Peyer's patch (tissue), 4 donors: ENCODE data around the gene USP17L15.
"Not testable (repeated sequence)": the region's sequence is repeated elsewhere in the genome, so short reads cannot be mapped to it uniquely, and the experiment has no call there.

Source experiments
- POLR2A ChIP-seq, 2 donors: fragments of 450-650 bp; IDR thresholded peaks; one replicate each; pipeline ENCODE4 v1.5.1; 2017; ENCODE audit warnings: antibody characterized with exemption in 2 of 2, mild to moderate bottlenecking in 2 of 2, moderate library complexity in 2 of 2
- TF ChIP-seq, protein P1 (sequence below), 6 experiments: fragments of 450-650 bp in 4 of 6; fragments of 200-600 bp in 2 of 6; sonication (generic) in 1 of 6; IDR thresholded peaks; one replicate each; pipeline ENCODE4 v1.5.1; 2017 to 2019; ENCODE audit warnings: antibody characterized with exemption in 6 of 6, mild to moderate bottlenecking in 3 of 6, moderate library complexity in 1 of 6

- TF ChIP-seq, protein P1, sequence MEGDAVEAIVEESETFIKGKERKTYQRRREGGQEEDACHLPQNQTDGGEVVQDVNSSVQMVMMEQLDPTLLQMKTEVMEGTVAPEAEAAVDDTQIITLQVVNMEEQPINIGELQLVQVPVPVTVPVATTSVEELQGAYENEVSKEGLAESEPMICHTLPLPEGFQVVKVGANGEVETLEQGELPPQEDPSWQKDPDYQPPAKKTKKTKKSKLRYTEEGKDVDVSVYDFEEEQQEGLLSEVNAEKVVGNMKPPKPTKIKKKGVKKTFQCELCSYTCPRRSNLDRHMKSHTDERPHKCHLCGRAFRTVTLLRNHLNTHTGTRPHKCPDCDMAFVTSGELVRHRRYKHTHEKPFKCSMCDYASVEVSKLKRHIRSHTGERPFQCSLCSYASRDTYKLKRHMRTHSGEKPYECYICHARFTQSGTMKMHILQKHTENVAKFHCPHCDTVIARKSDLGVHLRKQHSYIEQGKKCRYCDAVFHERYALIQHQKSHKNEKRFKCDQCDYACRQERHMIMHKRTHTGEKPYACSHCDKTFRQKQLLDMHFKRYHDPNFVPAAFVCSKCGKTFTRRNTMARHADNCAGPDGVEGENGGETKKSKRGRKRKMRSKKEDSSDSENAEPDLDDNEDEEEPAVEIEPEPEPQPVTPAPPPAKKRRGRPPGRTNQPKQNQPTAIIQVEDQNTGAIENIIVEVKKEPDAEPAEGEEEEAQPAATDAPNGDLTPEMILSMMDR (IDR thresholded peaks at IDR 0.05): not testable (repeated sequence)
- TF ChIP-seq POLR2A (IDR thresholded peaks at IDR 0.05): not testable (repeated sequence)
Observed at GRCh38 chr4:9230249-9230648, 3.9 kb upstream of the USP17L15 start.
